Endothelial cell of umbilical vein (primary cell): ENCODE measurements around the gene SLC38A10.

Experiments
- MYC ChIP-seq: IDR thresholded peaks from one replicate; pipeline ENCODE4 v1.6.1; 2011; ENCODE audit warnings: mild to moderate bottlenecking, low read depth, low read length
- TF ChIP-seq, protein P1 (sequence below), 2 donors: IDR thresholded peaks; 1 replicate in 1 of 2; 2 replicates in 1 of 2; pipeline ENCODE4 v1.5.1; 2011; ENCODE audit warnings: low read length in 2 of 2, mild to moderate bottlenecking in 2 of 2, moderate library complexity in 2 of 2, control low read depth in 1 of 2, inconsistent platforms in 1 of 2, low read depth in 1 of 2; ENCODE audit not compliant: insufficient read depth in 1 of 2; ENCODE audit errors: extremely low read depth in 1 of 2

DNA sequence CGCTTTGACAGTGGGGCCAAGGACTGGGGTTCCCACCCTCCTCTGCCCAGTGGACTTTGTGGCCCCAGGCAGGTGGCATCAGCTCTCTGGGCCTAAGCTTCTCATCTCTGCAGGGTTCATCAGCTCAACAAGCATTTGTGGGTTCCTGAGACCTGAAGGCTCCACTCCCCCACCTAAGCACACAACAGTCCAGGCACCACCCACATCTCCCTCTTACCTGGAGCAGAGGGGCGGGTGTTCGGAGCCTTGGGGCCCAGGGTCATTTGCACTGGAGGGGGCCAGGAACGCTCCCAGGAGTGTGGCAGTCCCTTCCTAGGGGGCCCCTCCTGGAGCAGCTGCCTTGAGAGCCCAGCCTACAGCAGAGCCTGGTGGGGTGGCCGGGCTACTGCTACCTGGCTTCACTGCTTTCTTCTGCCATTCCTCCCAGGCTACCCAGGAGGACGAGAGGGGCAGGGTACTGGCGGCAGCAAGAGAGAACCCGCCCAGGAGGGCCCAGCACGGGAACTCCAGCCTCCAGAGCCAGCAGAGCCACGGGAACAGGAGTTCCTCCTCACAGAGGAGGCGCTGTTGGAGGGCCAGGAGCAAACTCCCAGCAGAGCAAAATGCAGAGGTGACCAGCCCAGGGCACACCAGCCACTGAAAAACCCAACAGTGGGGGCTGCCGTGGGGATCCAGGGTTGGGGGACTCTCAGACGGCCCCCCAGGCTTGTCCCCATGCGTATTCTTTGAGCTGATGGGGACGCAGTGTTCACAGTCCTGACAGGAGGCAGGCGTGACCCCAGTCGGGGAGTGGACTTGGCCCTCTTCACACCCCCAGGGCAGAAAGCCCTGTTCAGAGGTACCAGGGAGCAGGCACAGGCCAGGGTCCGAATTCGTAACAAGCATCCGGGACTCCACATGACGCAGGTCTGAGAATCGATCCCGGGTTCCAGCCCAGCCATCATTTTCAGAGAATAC is 35.1 kb upstream of the SLC38A10 start:
- TF ChIP-seq MYC = no peak
- TF ChIP-seq, protein P1, sequence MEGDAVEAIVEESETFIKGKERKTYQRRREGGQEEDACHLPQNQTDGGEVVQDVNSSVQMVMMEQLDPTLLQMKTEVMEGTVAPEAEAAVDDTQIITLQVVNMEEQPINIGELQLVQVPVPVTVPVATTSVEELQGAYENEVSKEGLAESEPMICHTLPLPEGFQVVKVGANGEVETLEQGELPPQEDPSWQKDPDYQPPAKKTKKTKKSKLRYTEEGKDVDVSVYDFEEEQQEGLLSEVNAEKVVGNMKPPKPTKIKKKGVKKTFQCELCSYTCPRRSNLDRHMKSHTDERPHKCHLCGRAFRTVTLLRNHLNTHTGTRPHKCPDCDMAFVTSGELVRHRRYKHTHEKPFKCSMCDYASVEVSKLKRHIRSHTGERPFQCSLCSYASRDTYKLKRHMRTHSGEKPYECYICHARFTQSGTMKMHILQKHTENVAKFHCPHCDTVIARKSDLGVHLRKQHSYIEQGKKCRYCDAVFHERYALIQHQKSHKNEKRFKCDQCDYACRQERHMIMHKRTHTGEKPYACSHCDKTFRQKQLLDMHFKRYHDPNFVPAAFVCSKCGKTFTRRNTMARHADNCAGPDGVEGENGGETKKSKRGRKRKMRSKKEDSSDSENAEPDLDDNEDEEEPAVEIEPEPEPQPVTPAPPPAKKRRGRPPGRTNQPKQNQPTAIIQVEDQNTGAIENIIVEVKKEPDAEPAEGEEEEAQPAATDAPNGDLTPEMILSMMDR (IDR thresholded peaks at IDR 0.05; ENCODE audit: extremely low read depth in 1 of 2, insufficient read depth in 1 of 2, low read depth in 1 of 2, low read length in 2 of 2) = no peak
